ENCODE measurements around the gene EP400. TPM values are rescaled to one million over a fixed set of nuclear protein-coding genes. Genes with fewer than 3 reads are reported as not detected.

The EP400 gene
- total RNA-seq, 1 experiment from 2014 or later = 60.5 TPM

DNA sequence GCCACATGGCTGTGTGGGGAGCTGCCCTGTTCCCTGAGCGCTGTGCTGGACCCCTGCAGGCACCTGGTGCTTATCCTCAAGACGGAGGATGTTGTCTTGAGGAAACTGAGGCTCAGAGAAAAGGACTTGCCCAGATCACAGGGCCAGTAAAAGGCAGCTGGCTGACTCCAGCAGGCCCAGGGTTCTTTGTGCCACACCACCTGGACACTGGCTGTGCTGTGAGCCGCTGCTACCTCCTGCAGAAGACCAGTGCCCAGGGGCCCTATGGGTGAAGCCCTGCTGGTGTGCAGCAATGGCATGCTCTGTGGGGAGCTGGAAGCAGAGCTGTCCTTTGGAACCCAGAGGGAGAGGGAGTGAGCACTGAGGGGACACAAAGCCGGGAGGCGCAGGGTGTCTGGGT, 118.5 kb downstream of the EP400 start:
- no peaks in the 10 kb centered on the region for H3K9me3 Mint-ChIP-seq (ENCODE audit: unreplicated experiment)
- intact Hi-C loops (cut with micrococcal nuclease; ENCODE audit: unreplicated experiment) = no loop called here
- no TSS peak for BruUV-seq (replicated peaks)
- H3K27ac Mint-ChIP-seq (ENCODE audit: unreplicated experiment) = no peak overlapping the region
- H3K4me1 Mint-ChIP-seq (ENCODE audit: low read depth, unreplicated experiment) = no peaks in the 10 kb centered on the region
- H3K36me3 Mint-ChIP-seq (ENCODE audit: insufficient read depth, unreplicated experiment) = peaks cover 39% of the 10 kb centered on the region
- no peak for DNase-seq
- Histone ChIP-seq H3K27me3 (replicated peaks; ENCODE audit: control insufficient read depth, insufficient read depth, low read length) (no peaks in the 10 kb centered on the region), H3K4me1 (no peaks in the 10 kb centered on the region), H3K36me3 (ENCODE audit: control insufficient read depth, insufficient read depth, low read length) (peaks cover 2% of the 10 kb centered on the region), H3K4me3 (ENCODE audit: low read depth, low read length) (no peak overlapping the region), H3K9me3 (no peaks in the 10 kb centered on the region)
- CTCF ChIA-PET = no interaction called here
- no peaks in the 10 kb centered on the region for H3K27me3 Mint-ChIP-seq (ENCODE audit: insufficient read depth, unreplicated experiment)
- POLR2A ChIA-PET = no interaction called here
- no peak overlapping the region for H3K4me3 Mint-ChIP-seq (ENCODE audit: unreplicated experiment)
- TF ChIP-seq, protein P1, sequence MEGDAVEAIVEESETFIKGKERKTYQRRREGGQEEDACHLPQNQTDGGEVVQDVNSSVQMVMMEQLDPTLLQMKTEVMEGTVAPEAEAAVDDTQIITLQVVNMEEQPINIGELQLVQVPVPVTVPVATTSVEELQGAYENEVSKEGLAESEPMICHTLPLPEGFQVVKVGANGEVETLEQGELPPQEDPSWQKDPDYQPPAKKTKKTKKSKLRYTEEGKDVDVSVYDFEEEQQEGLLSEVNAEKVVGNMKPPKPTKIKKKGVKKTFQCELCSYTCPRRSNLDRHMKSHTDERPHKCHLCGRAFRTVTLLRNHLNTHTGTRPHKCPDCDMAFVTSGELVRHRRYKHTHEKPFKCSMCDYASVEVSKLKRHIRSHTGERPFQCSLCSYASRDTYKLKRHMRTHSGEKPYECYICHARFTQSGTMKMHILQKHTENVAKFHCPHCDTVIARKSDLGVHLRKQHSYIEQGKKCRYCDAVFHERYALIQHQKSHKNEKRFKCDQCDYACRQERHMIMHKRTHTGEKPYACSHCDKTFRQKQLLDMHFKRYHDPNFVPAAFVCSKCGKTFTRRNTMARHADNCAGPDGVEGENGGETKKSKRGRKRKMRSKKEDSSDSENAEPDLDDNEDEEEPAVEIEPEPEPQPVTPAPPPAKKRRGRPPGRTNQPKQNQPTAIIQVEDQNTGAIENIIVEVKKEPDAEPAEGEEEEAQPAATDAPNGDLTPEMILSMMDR (IDR thresholded peaks at IDR 0.05; ENCODE audit: insufficient read depth in 1 of 2, low read depth in 1 of 2, low read length in 1 of 2, severe bottlenecking in 1 of 2, unreplicated experiment in 1 of 2) = no peak

GRCh38 chr12:132069336-132069985, 119.7 kb downstream of the EP400 start:
- CTCF ChIA-PET = no interaction called here
- Histone ChIP-seq H3K36me3 (ENCODE audit: control insufficient read depth, insufficient read depth, low read length) (peaks cover 2% of the 10 kb centered on the region), H3K9me3 (no peaks in the 10 kb centered on the region), H3K4me1 (no peaks in the 10 kb centered on the region), H3K27me3 (replicated peaks; ENCODE audit: control insufficient read depth, insufficient read depth, low read length) (no peaks in the 10 kb centered on the region), H3K4me3 (ENCODE audit: low read depth, low read length) (no peak overlapping the region)
- H3K4me3 Mint-ChIP-seq (ENCODE audit: unreplicated experiment) = no peak overlapping the region
- POLR2A ChIA-PET = no interaction called here
- no TSS peak for BruUV-seq (replicated peaks)
- no peak overlapping the region for H3K27ac Mint-ChIP-seq (ENCODE audit: unreplicated experiment)
- intact Hi-C loops (cut with micrococcal nuclease; ENCODE audit: unreplicated experiment) = no loop called here
- no peak for DNase-seq
- no peaks in the 10 kb centered on the region for H3K9me3 Mint-ChIP-seq (ENCODE audit: unreplicated experiment)
- peaks cover 50% of the 10 kb centered on the region for H3K36me3 Mint-ChIP-seq (ENCODE audit: insufficient read depth, unreplicated experiment)
- TF ChIP-seq, protein P1 (IDR thresholded peaks at IDR 0.05; ENCODE audit: insufficient read depth in 1 of 2, low read depth in 1 of 2, low read length in 1 of 2, severe bottlenecking in 1 of 2, unreplicated experiment in 1 of 2) = no peak
- H3K27me3 Mint-ChIP-seq (ENCODE audit: insufficient read depth, unreplicated experiment) = no peaks in the 10 kb centered on the region
- H3K4me1 Mint-ChIP-seq (ENCODE audit: low read depth, unreplicated experiment) = no peaks in the 10 kb centered on the region

DNA sequence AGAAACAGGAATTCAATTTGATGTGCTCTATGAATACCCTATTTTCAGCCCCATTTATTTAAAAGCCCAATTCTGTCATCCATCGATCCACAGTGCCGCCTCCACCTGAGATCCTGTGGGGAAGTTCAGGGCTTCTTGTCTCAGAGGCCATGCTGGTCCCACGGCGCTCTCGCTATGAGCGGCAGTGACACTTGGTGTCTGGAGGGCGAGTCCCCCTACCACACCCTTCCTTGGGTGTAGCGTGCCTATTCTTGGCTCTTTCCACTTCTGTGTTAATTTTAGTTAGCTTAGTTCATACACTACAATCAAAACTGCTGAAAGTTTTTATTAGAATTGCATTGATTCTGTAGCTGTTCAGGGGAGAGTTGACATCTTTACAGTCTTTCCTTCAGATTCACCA, 120.6 kb downstream of the EP400 start:
- Histone ChIP-seq H3K4me3 (ENCODE audit: low read depth, low read length) (no peak overlapping the region), H3K9me3 (no peaks in the 10 kb centered on the region), H3K27me3 (replicated peaks; ENCODE audit: control insufficient read depth, insufficient read depth, low read length) (no peaks in the 10 kb centered on the region), H3K36me3 (ENCODE audit: control insufficient read depth, insufficient read depth, low read length) (no peaks in the 10 kb centered on the region), H3K4me1 (no peaks in the 10 kb centered on the region)
- intact Hi-C loops (cut with micrococcal nuclease; ENCODE audit: unreplicated experiment) = no loop called here
- Mint-ChIP-seq H3K27ac (ENCODE audit: unreplicated experiment) (no peak overlapping the region), H3K27me3 (ENCODE audit: insufficient read depth, unreplicated experiment) (no peaks in the 10 kb centered on the region), H3K9me3 (ENCODE audit: unreplicated experiment) (no peaks in the 10 kb centered on the region), H3K4me1 (ENCODE audit: low read depth, unreplicated experiment) (no peaks in the 10 kb centered on the region), H3K36me3 (ENCODE audit: insufficient read depth, unreplicated experiment) (peaks cover 49% of the 10 kb centered on the region), H3K4me3 (ENCODE audit: unreplicated experiment) (no peak overlapping the region)
- DNase-seq = no peak
- no TSS peak for BruUV-seq (replicated peaks)
- TF ChIP-seq, protein P1 (IDR thresholded peaks at IDR 0.05; ENCODE audit: insufficient read depth in 1 of 2, low read depth in 1 of 2, low read length in 1 of 2, severe bottlenecking in 1 of 2, unreplicated experiment in 1 of 2) = no peak
- ChIA-PET POLR2A (no interaction called here), CTCF (interaction anchor here (0.5 kb wide), 1 partner anchor 61 kb away, joined by 3 read pairs; no protein-coding TSS in a partner anchor)

Data from Caco-2 (cell line).